SK-N-MC (cell line): ENCODE results near the gene XRCC4.

Experiments
- DNase-seq: peaks from one replicate; pipeline ENCODE4 v3.0.0-alpha.2; 2011; ENCODE audit warnings: low read depth, low spot score
- H3K27ac ChIP-seq: fragments of 200-600 bp; sonication (generic); 2 replicates; pipeline ENCODE4 v1.5.1; 2016; ENCODE audit warnings: mixed run types
- H3K36me3 ChIP-seq: fragments of 200-600 bp; sonication (generic); 2 replicates; pipeline ENCODE4 v1.6.1; 2017; ENCODE audit warnings: antibody characterized with exemption, low read length, mixed read lengths; ENCODE audit not compliant: insufficient read depth
- H3K4me3 ChIP-seq: fragments of 200-600 bp; sonication (generic); 2 replicates; pipeline ENCODE4 v1.5.1; 2016
- H3K9ac ChIP-seq: fragments of 200-600 bp; sonication (generic); 2 replicates; pipeline ENCODE4 v1.8.0; 2017; ENCODE audit warnings: mixed run types, mixed read lengths; ENCODE audit not compliant: insufficient read length
- H3K9me3 ChIP-seq: fragments of 200-600 bp; sonication (generic); 2 replicates; pipeline ENCODE4 v1.6.1; 2017; ENCODE audit warnings: low read depth, mild to moderate bottlenecking, antibody characterized with exemption, low read length, moderate library complexity, mixed read lengths
- EZH2 ChIP-seq: fragments of 200-600 bp; sonication (generic); IDR thresholded peaks from one replicate; pipeline ENCODE4 v1.6.1; 2017; ENCODE audit warnings: antibody characterized with exemption
- FOXP2 ChIP-seq: optimal IDR thresholded peaks from 2 replicates; pipeline ENCODE3; 2011; ENCODE audit warnings: mild to moderate bottlenecking, moderate library complexity; ENCODE audit not compliant: insufficient read depth; ENCODE audit errors: extremely low read length, control extremely low read depth
- POLR2AphosphoS5 ChIP-seq: IDR thresholded peaks from 2 replicates; pipeline ENCODE4 v1.6.1; 2012; ENCODE audit warnings: mild to moderate bottlenecking, low read depth, low read length, borderline replicate concordance

The XRCC4 gene

GRCh38 chr5:83376461-83376860 is 299.1 kb downstream of the XRCC4 start:
- TF ChIP-seq FOXP2 (no peak), EZH2 (no peak), POLR2AphosphoS5 (no peak)
- Histone ChIP-seq H3K9ac (no peak overlapping the region), H3K9me3 (no peaks in the 10 kb centered on the region), H3K27ac (no peak overlapping the region), H3K36me3 (no peaks in the 10 kb centered on the region), H3K4me3 (no peak overlapping the region)
- DNase-seq: no peak

DNA sequence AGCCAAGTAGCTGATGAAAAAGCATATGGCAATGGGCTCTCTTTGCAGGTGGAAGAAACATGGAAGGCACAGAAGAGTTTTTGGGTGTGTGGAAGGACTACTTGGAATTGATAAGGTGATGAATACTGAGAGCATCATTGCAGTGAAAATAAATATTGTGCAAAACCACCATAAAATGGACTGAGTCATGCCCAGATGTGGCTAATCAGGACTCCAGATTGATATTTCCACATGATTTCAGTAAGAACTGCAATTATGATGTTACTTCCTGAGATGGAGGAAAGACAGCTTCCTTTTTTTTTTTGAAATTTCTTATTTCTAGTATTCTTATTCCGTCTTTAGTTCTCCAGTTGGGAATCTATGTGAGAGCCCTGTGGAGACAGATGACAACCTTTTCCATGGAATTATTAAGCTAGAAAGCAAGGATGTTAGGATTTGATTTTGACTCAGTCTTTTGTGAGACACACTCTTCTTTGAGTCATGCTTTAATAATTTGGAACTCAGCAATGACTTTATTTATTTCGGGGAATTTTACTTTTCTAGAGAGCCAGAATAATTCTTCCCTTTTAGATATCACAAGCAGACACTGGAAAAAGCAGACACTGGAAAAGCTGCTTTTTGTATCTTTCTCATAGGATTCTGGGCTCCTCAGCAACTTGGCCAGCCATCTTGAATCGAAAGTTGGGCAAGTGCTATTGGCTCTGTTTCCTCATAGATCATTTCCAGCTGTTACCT is 300.0 kb downstream of the XRCC4 start:
- no peak for DNase-seq
- H3K9me3 ChIP-seq: no peaks in the 10 kb centered on the region
- no peaks in the 10 kb centered on the region for H3K36me3 ChIP-seq
- H3K9ac ChIP-seq: no peak overlapping the region
- H3K27ac ChIP-seq: no peak overlapping the region
- TF ChIP-seq EZH2 (no peak), FOXP2 (no peak), POLR2AphosphoS5 (no peak)
- H3K4me3 ChIP-seq: no peak overlapping the region

GRCh38 chr5:83378624-83379289 is 301.4 kb downstream of the XRCC4 start:
- Histone ChIP-seq H3K27ac (no peak overlapping the region), H3K36me3 (no peaks in the 10 kb centered on the region), H3K9me3 (no peaks in the 10 kb centered on the region), H3K4me3 (no peak overlapping the region), H3K9ac (no peak overlapping the region)
- DNase-seq: no peak
- no peak for TF ChIP-seq FOXP2

- Histone ChIP-seq H3K27ac (no peak overlapping the region), H3K36me3 (no peaks in the 10 kb centered on the region), H3K9ac (no peak overlapping the region), H3K4me3 (no peak overlapping the region), H3K9me3 (no peaks in the 10 kb centered on the region)
- no peak for DNase-seq
- TF ChIP-seq POLR2AphosphoS5 (no peak), EZH2 (no peak), FOXP2 (no peak)
These were observed 308.5 kb downstream of the XRCC4 start for GRCh38 chr5:83385812-83386211.

DNA sequence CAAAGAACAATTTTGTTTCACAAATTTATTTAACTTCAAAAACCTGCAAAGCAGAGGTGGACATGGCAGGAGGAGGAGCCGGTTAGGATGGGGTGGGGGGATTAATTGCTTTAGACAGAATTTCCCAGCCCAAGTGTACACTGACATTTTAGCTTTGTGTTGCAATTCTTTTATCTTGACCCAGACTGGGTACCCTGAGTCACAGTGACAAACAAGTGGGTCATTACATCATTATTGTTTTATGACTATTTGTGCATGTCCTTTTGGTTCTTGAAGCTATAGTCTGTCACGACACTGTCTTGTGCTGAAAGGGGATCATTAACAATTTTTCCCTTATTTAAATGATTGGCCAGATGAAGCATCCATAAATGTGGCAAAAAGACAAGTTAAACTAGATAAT is 309.7 kb downstream of the XRCC4 start:
- Histone ChIP-seq H3K36me3 (no peaks in the 10 kb centered on the region), H3K9me3 (no peaks in the 10 kb centered on the region), H3K4me3 (no peak overlapping the region), H3K27ac (no peak overlapping the region), H3K9ac (no peak overlapping the region)
- DNase-seq: no peak
- TF ChIP-seq FOXP2: no peak
- no peak for TF ChIP-seq EZH2

- TF ChIP-seq EZH2: no peak
- no peak for TF ChIP-seq POLR2AphosphoS5
- TF ChIP-seq FOXP2: no peak
- no peak for DNase-seq
- no peaks in the 10 kb centered on the region for H3K36me3 ChIP-seq
These were observed 311.3 kb downstream of the XRCC4 start for GRCh38 chr5:83388608-83389007.

DNA sequence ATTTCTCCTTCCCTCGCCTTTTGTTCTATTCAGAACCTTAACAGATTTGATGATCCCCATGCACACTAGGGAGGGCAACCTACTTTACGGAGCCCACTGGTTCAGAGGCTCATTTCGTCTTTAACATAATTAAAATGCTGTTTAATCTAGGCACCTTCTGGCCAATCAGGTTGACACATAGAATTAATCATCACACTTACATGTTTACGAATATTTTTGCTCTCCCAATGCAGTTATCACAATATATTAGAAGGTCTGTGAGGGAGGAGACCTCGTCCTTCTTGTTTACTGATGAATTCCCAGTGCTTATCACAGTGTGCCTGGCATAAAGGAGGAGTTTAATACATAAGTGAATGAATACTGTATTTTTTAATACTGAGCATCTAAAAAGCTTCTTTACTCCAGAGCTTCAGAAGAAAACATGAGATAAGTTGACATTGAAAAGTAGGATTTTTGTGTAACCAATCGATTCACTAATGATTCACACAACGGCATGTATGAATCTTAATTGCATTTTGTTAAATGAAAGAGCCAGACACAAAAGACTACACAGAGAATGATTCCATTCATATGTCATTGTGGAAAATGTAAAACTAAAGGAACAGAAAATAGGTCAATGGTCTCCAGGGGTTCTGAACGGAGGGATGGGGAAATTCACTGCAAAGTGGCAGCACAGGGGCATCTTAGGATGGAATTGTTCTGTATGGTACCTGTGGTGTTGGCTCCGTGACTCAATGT is 315.6 kb downstream of the XRCC4 start:
- H3K9me3 ChIP-seq: no peaks in the 10 kb centered on the region

More at GRCh38 chr5:83388608-83389007, 311.3 kb downstream of the XRCC4 start:
- H3K9ac ChIP-seq: no peak overlapping the region
- H3K4me3 ChIP-seq: no peak overlapping the region
- H3K9me3 ChIP-seq: no peaks in the 10 kb centered on the region
- no peak overlapping the region for H3K27ac ChIP-seq

DNA sequence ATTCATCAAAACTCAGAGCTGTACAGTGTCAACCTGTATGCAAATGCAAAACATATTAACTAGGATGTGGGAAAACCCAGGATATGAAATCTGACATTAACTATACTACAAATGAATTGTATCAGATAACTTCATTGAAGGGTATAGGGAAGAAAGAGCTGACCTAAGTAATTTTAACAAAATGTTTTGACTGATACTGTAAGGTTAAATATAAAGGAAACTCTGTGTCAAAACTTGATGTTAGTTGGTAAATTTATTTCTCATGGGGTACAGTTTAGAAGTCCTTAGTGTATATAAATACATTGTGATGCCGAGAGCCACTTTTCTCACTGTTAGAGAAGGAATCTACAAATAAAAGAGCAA is 316.1 kb downstream of the XRCC4 start:
- Histone ChIP-seq H3K27ac (no peak overlapping the region), H3K9ac (no peak overlapping the region), H3K9me3 (no peaks in the 10 kb centered on the region), H3K4me3 (no peak overlapping the region), H3K36me3 (no peaks in the 10 kb centered on the region)
- no peak for TF ChIP-seq POLR2AphosphoS5
- TF ChIP-seq FOXP2: no peak
- TF ChIP-seq EZH2: no peak
- DNase-seq: no peak

More for the DNA sequence above, 315.6 kb downstream of the XRCC4 start:
- no peak for TF ChIP-seq FOXP2
- TF ChIP-seq POLR2AphosphoS5: no peak
- no peak for TF ChIP-seq EZH2
- DNase-seq: no peak
- Histone ChIP-seq H3K4me3 (no peak overlapping the region), H3K27ac (no peak overlapping the region), H3K36me3 (no peaks in the 10 kb centered on the region), H3K9ac (no peak overlapping the region)
